ENCODE results near the gene KMT2E. TPM values are rescaled to one million over a fixed set of nuclear protein-coding genes. Genes with fewer than 3 reads are reported as not detected.
A peak's percentile ranks its signal among the peaks of the same experiment; 100 is the strongest.

KMT2E gene
- total RNA-seq, 2 experiments from 2014 or later: 94.4 to 99.3 TPM

DNA sequence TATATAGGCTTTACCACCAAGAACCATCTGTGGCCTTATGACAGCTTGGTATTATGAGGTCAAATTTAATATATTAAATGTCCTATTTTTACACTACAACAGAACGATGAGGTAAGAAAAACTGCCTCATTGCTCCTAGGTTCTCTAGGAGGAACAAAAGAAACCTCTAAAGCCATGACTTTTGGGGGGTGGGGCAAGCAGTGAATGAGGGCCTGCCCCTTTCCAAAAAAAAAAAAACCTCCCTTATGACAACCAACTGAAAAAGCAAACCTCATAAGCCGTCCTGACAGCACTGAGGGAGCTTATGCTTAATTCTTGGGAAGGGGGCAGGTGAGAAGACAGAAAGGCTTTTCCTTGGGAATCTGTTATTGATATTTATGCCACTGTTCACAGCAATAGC, 116.6 kb downstream of the KMT2E start:
- POLR2A ChIA-PET: no interaction called here
- peaks cover 19% of the 10 kb centered on the region for H3K36me3 Mint-ChIP-seq (ENCODE audit: low read depth)
- ATAC-seq: no peak
- H3K9me3 Mint-ChIP-seq (ENCODE audit: low read depth): no peaks in the 10 kb centered on the region
- CTCF ChIA-PET: interaction anchor here (0.8 to 1.5 kb wide), 4 partner anchors 9 to 282 kb away, joined by 3 to 6 read pairs (median 4); no protein-coding TSS in a partner anchor
- DNase-seq: no peak
- no peak overlapping the region for H3K27ac Mint-ChIP-seq
- intact Hi-C loops (cut with DNase I, micrococcal nuclease): loop anchor here in 1 of 2 experiments (5.0 kb wide), 2 partner anchors 208 to 248 kb away; no protein-coding TSS in a partner anchor
- H3K27me3 Mint-ChIP-seq: no peaks in the 10 kb centered on the region
- H3K4me1 Mint-ChIP-seq: peaks cover 42% of the 10 kb centered on the region
- no peak overlapping the region for H3K4me3 Mint-ChIP-seq

DNA sequence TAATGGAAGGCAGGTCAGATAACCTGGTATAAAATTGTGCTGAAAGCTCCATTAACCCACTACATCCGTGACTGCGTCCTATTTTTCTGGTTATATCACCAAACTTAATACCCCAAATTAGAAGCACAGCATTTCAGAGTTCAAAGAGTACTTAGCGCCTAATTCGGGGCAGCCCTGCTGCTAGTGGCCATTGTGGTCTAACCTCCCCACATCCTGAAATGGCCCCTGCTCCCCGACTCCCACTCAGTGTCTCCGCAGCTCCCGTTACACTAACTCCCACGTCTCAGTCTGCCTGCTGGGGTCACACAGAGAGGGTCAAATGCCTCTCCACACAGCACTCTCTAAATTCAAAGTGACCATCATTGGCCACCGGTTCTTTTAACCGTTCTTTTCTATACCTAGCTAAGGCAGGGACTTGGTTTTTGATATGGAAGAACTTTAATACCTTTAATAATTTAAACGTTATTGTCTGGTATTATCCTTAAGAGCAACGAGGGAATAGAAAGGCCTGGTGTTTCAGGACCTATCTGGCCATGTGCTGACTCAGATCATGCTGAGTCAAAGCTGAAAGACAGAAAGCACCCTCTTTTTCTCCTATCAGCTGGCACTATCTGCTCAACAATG, 117.1 kb downstream of the KMT2E start:
- Mint-ChIP-seq H3K4me1 (peaks cover 37% of the 10 kb centered on the region), H3K4me3 (no peak overlapping the region), H3K27ac (peak overlapping the region; percentile 47), H3K36me3 (ENCODE audit: low read depth) (peaks cover 15% of the 10 kb centered on the region), H3K9me3 (ENCODE audit: low read depth) (no peaks in the 10 kb centered on the region), H3K27me3 (no peaks in the 10 kb centered on the region)
- POLR2A ChIA-PET: no interaction called here
- CTCF ChIA-PET: interaction anchor here (1.1 to 1.5 kb wide), 2 partner anchors 9 to 11 kb away, joined by 3 to 4 read pairs; no protein-coding TSS in a partner anchor
- ATAC-seq (peak; percentile 66), DNase-seq (no peak)
- intact Hi-C loops (cut with DNase I, micrococcal nuclease): loop anchor here in 1 of 2 experiments (5.0 kb wide), 2 partner anchors 209 to 249 kb away; no protein-coding TSS in a partner anchor

DNA sequence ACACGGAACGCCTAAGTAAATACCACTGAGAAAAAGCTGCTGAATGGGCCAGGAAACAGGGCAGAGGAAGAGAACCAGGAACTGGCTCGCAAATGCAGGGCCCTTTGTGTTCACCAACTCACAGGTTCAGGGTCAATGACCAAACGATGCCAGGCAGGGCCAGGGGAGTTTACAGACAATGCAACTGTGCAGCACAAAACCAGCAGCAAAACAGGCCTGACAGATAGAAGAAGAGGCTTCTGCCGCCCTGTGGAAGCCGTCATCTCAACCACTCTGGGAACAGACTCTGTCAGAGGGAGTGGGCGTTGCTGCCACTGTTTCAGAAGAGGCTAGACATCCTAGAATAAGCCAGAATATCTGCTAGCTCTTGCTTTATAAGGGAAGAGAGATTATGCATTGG, 117.9 kb downstream of the KMT2E start:
- ChIA-PET CTCF (no interaction called here), POLR2A (interaction anchor here (0.8 kb wide), 1 partner anchor 191 kb away, joined by 3 read pairs; no protein-coding TSS in a partner anchor)
- intact Hi-C loops (cut with DNase I, micrococcal nuclease): loop anchor here in 1 of 2 experiments (5.0 kb wide), 2 partner anchors 210 to 250 kb away; no protein-coding TSS in a partner anchor
- Mint-ChIP-seq H3K4me3 (no peak overlapping the region), H3K4me1 (peaks cover 34% of the 10 kb centered on the region), H3K27ac (no peak overlapping the region), H3K27me3 (no peaks in the 10 kb centered on the region), H3K9me3 (ENCODE audit: low read depth) (no peaks in the 10 kb centered on the region), H3K36me3 (ENCODE audit: low read depth) (peaks cover 18% of the 10 kb centered on the region)
- DNase-seq: peak; percentile 43
- ATAC-seq: peak; percentile 47

DNA sequence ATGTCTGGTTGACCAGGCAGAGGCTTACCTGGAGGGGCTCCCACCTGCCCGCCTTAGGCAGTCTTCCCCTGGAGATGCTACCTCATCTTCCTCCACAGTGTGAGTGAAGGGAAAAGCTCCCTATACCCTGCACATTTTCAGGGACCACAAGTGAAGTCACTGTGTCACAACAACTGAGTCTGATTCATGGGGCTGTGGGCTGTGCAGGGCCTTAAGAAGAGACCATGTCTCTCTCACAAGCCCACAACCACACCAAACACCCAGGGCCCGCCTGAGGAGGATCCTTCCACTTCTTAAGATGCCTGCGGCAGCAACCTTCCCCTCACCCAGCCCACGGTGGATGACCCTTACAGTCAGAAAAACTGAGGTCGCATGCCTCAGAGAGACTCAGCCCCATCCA, 118.3 kb downstream of the KMT2E start:
- Mint-ChIP-seq H3K27me3 (no peaks in the 10 kb centered on the region), H3K9me3 (ENCODE audit: low read depth) (no peaks in the 10 kb centered on the region), H3K4me1 (peaks cover 29% of the 10 kb centered on the region), H3K36me3 (ENCODE audit: low read depth) (peaks cover 20% of the 10 kb centered on the region), H3K27ac (no peak overlapping the region), H3K4me3 (no peak overlapping the region)
- ChIA-PET CTCF (no interaction called here), POLR2A (interaction anchor here (0.8 kb wide), 1 partner anchor 192 kb away, joined by 3 read pairs; no protein-coding TSS in a partner anchor)
- ATAC-seq: peak; percentile 50
- intact Hi-C loops (cut with DNase I, micrococcal nuclease): loop anchor here in 1 of 2 experiments (5.0 kb wide), 2 partner anchors 210 to 250 kb away; no protein-coding TSS in a partner anchor
- no peak for DNase-seq

DNA sequence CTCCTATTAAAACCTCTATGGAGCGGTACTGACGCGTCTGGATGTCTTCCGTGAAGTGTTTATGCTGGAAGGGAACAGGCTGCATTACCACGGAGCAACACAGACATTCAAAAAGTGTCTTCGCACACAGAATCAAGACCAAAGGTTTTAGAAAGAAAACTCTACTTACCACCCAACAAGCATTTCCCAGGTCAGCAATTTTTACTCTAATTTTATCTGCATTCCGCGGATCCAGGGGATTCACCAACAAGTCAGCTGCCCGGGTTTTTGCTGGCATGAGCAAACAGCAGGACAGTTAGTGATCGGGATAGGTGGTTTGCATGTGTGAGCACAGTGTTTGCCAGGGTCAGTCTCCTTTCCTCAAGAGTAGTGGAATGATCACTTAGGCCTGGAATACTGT, 118.8 kb downstream of the KMT2E start:
- ChIA-PET POLR2A (no interaction called here), CTCF (no interaction called here)
- H3K27me3 Mint-ChIP-seq: no peaks in the 10 kb centered on the region

DNA sequence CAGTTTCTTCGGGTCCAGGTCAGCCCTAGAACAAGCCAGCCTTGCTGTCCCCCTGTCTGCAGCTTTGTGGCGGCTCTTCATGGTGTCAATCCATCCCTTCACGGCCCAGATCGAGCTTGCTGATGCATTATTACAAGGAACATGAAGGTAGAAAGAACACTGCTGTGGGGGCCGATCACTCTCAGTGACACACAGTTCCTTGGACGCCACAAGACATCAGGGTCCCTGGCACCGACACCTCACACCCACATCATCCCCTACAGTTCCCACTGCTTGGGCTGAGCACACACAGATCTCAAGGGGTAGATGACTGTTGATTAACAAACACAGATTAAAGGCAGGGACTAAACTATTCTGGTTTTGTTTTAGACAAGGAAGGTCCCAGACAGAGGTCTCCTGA, 119.4 kb downstream of the KMT2E start:
- Mint-ChIP-seq H3K4me3 (no peak overlapping the region), H3K27ac (peak overlapping the region; percentile 4), H3K36me3 (ENCODE audit: low read depth) (peaks cover 20% of the 10 kb centered on the region), H3K4me1 (peaks cover 22% of the 10 kb centered on the region), H3K27me3 (no peaks in the 10 kb centered on the region), H3K9me3 (ENCODE audit: low read depth) (no peaks in the 10 kb centered on the region)
- ChIA-PET POLR2A (no interaction called here), CTCF (no interaction called here)
- intact Hi-C loops (cut with DNase I, micrococcal nuclease): loop anchor here in 1 of 2 experiments (5.0 kb wide), 2 partner anchors 211 to 251 kb away; no protein-coding TSS in a partner anchor
- DNase-seq (no peak), ATAC-seq (no peak)

More for the DNA sequence above, 118.8 kb downstream of the KMT2E start:
- Mint-ChIP-seq H3K4me3 (no peak overlapping the region), H3K4me1 (peaks cover 26% of the 10 kb centered on the region), H3K9me3 (ENCODE audit: low read depth) (no peaks in the 10 kb centered on the region), H3K36me3 (ENCODE audit: low read depth) (peaks cover 20% of the 10 kb centered on the region), H3K27ac (no peak overlapping the region)
- no peak for DNase-seq
- ATAC-seq: no peak
- intact Hi-C loops (cut with DNase I, micrococcal nuclease): loop anchor here in 1 of 2 experiments (5.0 kb wide), 2 partner anchors 211 to 251 kb away; no protein-coding TSS in a partner anchor

DNA sequence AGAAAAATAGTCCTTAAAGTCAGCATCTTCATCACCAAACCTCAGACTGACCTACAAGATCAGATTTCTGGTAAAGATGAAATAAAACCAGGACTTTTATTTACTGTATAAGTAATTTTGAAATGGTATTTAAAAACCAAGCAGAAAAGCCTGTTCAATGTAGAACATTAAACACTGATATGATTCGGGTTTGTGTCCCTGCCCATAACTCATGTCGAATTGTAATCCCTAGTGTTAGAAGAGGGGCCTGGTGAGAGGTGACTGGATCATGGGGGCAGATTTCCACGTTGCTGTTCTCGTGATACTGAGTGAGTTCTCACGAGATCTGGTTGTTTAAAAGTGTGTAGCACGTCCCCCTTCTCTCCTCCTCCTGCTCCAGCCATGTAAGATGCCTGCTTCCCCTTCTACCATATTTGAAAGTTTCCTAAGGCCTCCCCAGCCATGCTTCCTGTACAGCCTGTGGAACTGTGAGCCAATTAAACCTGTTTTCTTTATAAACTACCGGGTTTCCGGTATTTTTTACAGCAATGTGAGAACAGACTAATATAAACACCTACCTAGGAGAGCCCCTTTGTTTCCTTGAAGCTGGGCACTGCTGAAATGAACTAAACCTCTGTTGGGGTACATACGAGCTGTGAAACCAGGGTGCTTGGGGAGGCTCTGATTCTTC, 120.1 kb downstream of the KMT2E start:
- no peak for ATAC-seq
- no peak overlapping the region for H3K27ac Mint-ChIP-seq

DNA sequence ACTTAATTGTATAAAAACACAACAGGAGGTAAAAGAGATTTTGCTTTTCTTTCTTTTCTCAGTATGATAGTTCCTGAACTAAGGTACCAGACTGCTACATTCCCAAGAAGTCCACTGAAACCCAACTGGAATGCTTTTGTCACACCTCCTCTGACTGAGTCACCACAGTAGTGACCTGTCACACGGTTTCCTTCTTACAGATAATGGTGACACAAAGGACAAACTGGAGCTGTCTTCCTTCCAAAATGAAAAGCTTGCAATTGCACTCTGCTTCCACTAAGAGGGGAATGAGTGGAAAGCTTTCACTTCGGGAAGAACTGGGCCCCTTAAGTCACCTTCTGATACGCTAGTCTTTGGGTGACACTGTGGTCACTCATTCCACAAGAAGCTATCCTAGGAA, 122.2 kb downstream of the KMT2E start:
- Mint-ChIP-seq H3K27me3 (no peaks in the 10 kb centered on the region), H3K4me3 (no peak overlapping the region), H3K9me3 (ENCODE audit: low read depth) (no peaks in the 10 kb centered on the region), H3K36me3 (ENCODE audit: low read depth) (peaks cover 20% of the 10 kb centered on the region), H3K4me1 (peaks cover 19% of the 10 kb centered on the region), H3K27ac (peak overlapping the region; percentile 5)
- intact Hi-C loops (cut with DNase I, micrococcal nuclease): no loop called here
- ATAC-seq (peak; percentile 16), DNase-seq (no peak)
- POLR2A ChIA-PET: no interaction called here
- CTCF ChIA-PET: interaction anchor here (0.5 to 1.6 kb wide), 4 partner anchors 9 to 153 kb away, joined by 3 to 6 read pairs (median 4); no protein-coding TSS in a partner anchor

More for the DNA sequence above, 120.1 kb downstream of the KMT2E start:
- peaks cover 22% of the 10 kb centered on the region for H3K4me1 Mint-ChIP-seq
- no peak overlapping the region for H3K4me3 Mint-ChIP-seq
- ChIA-PET CTCF (no interaction called here), POLR2A (no interaction called here)
- H3K36me3 Mint-ChIP-seq (ENCODE audit: low read depth): peaks cover 20% of the 10 kb centered on the region
- intact Hi-C loops (cut with DNase I, micrococcal nuclease): loop anchor here in 1 of 2 experiments (5.0 kb wide), 2 partner anchors 212 to 252 kb away; no protein-coding TSS in a partner anchor
- no peaks in the 10 kb centered on the region for H3K27me3 Mint-ChIP-seq
- DNase-seq: no peak
- no peaks in the 10 kb centered on the region for H3K9me3 Mint-ChIP-seq (ENCODE audit: low read depth)

DNA sequence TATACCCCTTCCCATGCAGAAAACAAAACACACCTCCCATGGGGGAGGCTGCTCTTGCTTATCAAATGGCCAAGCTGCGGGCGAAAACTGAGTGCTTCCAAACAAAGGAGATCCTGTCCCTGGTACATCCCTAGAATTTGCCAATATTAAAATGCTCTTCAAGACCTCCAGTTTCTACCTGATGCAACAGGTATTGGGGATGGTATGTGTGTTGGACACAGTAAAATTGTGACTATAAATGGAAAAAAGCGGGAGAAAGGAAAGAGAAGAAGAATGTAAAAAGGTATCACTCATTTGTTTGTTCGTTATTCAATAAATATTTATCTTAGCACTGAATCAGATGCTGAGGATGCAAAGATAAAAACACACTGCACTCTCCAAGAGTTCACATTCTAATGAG, 123.9 kb downstream of the KMT2E start:
- Mint-ChIP-seq H3K27me3 (no peaks in the 10 kb centered on the region), H3K36me3 (ENCODE audit: low read depth) (peaks cover 23% of the 10 kb centered on the region), H3K4me1 (peaks cover 5% of the 10 kb centered on the region), H3K27ac (no peak overlapping the region), H3K4me3 (no peak overlapping the region), H3K9me3 (ENCODE audit: low read depth) (no peaks in the 10 kb centered on the region)
- intact Hi-C loops (cut with DNase I, micrococcal nuclease): no loop called here
- POLR2A ChIA-PET: no interaction called here
- ATAC-seq (no peak), DNase-seq (no peak)
- CTCF ChIA-PET: interaction anchor here (1.6 kb wide), 1 partner anchor 11 kb away, joined by 6 read pairs; no protein-coding TSS in a partner anchor

DNA sequence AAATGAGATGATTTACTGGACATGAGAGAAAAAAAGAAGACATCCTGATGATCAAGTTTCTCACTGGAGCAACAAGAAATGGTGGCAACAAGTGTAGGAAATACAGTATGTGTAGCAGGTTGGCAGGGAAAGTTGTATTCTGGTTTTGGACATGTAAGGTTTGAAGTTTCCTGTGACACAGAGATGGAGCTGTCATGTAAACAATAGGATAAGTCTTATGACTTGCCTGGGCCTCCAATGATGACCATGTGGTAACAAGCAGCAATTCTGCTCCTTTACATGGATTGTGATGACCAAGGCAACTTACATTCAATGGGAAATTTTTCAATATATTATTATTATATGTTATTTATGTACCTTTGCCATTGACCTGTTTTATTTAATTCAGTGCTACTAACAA, 125.4 kb downstream of the KMT2E start:
- Mint-ChIP-seq H3K4me1 (peaks cover 5% of the 10 kb centered on the region), H3K27me3 (no peaks in the 10 kb centered on the region), H3K4me3 (no peak overlapping the region), H3K36me3 (ENCODE audit: low read depth) (peaks cover 26% of the 10 kb centered on the region), H3K9me3 (ENCODE audit: low read depth) (no peaks in the 10 kb centered on the region), H3K27ac (no peak overlapping the region)
- ATAC-seq (no peak), DNase-seq (no peak)
- POLR2A ChIA-PET: no interaction called here
- CTCF ChIA-PET: interaction anchor here (0.7 to 1.1 kb wide), 3 partner anchors 9 to 195 kb away, joined by 3 to 4 read pairs (median 3); no protein-coding TSS in a partner anchor
- intact Hi-C loops (cut with DNase I, micrococcal nuclease): no loop called here

DNA sequence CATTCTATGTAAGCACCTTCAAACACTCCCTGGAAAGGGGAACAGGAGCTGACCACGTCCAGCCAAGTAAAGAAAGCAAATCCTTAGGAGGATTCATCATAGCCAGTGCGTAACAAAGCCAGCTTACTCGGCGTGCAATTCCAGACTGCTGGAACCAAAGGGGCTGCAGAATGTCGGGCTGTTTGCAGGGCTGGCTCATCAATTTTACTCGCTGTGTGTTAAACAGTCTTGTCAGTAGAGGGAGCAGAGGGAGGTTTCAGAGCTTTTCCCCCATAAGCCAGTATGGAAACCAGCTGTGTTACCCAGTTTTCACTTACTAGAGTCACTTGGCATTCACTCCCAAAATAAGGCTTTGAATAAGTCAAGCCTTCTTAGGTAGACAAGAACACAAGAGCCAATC, 127.1 kb downstream of the KMT2E start:
- peaks cover 6% of the 10 kb centered on the region for H3K4me1 Mint-ChIP-seq
- no peaks in the 10 kb centered on the region for H3K9me3 Mint-ChIP-seq (ENCODE audit: low read depth)
- H3K27ac Mint-ChIP-seq: no peak overlapping the region
- no peak for DNase-seq
- H3K27me3 Mint-ChIP-seq: no peaks in the 10 kb centered on the region
- intact Hi-C loops (cut with DNase I, micrococcal nuclease): no loop called here
- no peak overlapping the region for H3K4me3 Mint-ChIP-seq
- ChIA-PET CTCF (interaction anchor here (0.6 kb wide), 1 partner anchor 206 kb away, joined by 3 read pairs; no protein-coding TSS in a partner anchor), POLR2A (no interaction called here)
- ATAC-seq: no peak
- peaks cover 24% of the 10 kb centered on the region for H3K36me3 Mint-ChIP-seq (ENCODE audit: low read depth)

Data from activated CD4-positive, alpha-beta T cell treated with anti-CD3 and anti-CD28 coated beads for 36 hours (primary cell).